Measurements from ENCODE around the gene CEP95.

Gene CEP95

DNA sequence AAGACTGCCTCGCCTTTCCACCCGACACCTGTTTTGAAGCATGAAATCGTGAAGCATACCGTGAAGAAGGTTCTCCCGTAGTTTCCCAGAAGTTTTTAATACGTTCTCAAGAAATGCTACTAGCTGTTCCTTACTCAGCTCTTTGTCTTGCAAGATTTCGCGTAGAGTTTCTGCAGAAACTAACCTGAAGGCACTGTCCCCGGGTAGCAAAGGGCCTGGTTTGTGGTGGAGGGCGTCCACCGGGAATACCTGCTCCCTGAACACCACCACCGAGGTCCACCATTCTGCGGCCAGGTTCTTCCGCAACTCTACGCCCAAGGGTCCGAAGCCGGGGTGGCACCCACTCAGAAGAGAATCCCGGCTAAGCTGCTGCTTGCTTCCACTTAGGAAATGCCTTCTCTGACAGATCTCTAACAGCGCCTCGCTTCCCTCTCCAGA, 10.4 kb upstream of the CEP95 start:
- no peak for DNase-seq (ENCODE audit: low read depth in 1 of 2, low spot score in 1 of 2)

DNA sequence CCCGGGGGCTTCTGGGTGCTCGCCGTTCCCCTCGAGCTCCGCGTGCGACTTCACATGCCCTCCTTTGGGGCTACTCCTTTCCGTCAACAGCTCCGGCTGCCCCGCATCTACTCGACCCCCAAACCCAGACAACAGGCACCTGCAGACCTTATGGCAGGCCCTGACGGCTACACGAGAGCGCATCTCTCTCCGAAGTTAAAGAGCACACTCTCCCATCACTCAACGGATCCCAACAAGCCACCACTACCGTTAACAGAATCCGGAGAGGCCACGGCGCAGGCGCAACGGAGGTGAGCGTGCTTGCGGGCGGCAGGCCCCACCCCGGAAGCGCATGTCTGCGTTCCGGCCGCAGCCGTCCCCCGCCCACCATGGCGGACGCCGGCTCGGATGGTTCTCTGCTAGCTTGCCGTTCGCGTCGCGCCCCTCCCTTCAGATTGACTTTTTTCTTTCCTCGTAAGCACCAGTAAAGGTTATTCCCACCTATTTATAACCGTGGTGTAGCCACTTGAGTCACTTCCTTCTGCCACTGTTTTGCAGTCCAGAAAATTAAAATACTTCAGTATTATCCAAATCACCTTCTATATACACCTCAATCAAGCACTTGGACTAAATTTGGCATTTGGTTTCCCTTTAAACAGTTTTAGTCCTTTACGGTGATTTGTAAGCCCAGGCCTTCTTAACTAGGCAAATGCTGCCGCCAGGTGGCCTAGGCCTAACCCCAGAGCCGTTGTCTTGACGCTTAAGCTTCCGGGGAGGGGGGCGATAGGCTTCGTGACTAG, 9.8 kb upstream of the CEP95 start, which contains the start of gene POLG2:
Gene POLG2, minus strand, starts transcription at position 269 of the 779 bp plus-strand sequence. Its CDS starts 86 bp downstream, at position 183.
- DNase-seq (ENCODE audit: low read depth in 1 of 2, low spot score in 1 of 2): peak; percentile 89 to 93

DNA sequence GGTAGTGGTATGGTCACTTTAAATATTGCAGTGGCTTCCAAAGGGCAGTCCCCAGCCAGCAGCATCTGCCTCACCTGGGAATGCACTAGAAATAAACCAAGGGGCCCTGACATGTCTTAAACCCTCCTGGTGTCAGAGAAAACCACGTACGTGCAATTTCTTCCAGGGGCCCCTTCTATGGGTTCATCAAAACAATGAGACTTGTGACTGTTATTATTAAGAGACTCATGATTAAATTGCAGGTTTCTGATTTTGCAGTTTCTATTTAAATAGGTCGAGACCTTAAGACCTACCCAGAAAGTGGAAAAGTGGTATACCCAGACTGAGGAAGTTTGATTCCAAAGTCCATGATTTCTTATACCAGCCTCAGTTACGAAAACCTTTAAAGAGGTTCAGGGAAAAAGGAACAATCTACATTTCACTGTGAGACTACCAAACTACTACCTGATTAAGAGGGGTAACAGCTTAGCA, 9.2 kb upstream of the CEP95 start:
- peak in 1 of 2 donors; percentile 42 for DNase-seq (ENCODE audit: low read depth in 1 of 2, low spot score in 1 of 2)

DNA sequence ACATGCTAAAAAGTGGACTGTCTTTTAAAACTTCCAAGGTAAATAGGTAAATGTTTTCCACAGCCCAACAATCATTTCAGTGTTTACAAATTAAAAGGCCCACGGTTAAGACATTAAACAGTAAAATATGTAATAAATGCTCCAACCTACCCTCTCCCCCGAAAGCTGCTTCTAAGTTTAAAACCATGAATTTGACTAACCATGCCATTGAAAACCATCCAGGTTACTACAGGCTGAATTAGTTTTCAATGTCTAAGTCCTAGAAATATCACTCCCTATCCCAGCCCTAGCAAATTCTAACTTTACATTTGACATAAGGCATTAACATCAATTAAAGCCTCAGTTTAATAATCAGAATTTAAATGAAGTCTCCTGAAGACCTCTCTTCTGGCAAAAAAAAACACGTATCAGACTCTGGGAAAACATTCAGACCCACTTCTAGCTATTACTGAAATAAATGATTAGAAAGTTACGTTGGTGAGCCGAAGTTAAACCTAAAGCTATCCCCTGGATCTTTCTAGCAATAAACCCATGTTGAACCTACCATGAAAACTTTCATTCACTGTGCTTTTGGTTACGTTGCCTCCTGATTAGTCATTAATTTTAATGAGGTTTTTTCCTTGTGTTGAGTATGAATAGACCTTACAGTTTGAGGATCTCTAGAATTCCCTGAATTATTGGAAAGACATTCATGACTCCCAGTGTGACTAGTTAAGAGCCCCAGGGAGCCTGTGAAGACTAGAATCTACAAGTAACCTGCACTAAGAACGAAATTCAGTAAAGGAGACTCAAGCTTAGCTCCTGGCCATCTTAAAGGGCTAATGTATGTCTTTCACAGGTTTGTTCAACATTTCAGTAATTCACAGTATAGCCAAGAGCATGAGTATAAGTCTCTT, 8.2 kb upstream of the CEP95 start:
- DNase-seq (ENCODE audit: low read depth in 1 of 2, low spot score in 1 of 2): no peak

DNA sequence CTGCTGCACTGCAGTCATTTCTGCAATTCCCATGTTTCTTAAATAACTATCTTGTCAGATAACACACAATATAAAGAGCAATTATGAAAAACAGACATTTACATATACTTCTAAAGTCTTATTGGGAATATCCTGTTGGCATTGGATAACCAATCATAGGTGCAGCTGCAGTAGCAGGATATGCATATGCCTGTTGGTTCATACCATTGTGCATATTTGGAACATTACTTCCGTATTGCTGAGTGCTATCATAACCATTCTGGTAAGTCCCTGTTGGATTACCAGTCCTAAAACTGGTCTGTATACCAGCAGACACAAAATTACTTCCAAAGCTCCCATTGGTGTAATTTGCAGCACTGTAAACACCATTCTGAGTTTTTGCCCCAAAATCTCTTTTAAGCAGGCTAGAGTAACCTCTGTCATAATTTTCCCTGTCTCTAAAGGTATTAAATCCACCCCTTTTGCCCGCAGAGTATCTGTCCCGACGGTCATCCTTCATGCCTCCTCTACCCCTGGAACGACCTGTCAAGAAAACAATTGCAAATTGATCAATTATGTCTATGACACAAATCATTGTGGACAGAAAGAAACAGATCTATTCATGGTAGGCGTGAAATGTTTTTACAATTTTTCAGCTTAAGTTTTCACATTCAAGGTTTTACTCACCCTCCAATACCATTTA, 6.8 kb upstream of the CEP95 start:
- DNase-seq (ENCODE audit: low read depth in 1 of 2, low spot score in 1 of 2): no peak

DNA sequence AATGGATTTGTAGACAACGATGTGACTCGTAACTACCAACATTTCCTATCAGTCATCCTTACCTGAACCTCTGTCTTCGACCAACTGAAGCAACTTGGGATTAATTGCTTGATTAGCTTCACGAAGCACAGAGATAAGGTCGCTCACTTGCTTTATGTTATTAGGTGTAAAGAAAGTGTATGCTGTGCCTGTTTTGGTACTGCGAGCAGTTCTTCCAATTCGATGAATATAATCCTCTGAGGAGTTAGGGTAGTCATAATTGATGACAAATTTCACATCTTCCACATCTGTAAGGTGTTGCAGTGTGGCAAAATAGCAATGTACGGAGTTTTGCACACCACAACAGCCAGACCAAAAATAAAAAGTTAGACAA, 6.3 kb upstream of the CEP95 start:
- no peak for DNase-seq (ENCODE audit: low read depth in 1 of 2, low spot score in 1 of 2)

DNA sequence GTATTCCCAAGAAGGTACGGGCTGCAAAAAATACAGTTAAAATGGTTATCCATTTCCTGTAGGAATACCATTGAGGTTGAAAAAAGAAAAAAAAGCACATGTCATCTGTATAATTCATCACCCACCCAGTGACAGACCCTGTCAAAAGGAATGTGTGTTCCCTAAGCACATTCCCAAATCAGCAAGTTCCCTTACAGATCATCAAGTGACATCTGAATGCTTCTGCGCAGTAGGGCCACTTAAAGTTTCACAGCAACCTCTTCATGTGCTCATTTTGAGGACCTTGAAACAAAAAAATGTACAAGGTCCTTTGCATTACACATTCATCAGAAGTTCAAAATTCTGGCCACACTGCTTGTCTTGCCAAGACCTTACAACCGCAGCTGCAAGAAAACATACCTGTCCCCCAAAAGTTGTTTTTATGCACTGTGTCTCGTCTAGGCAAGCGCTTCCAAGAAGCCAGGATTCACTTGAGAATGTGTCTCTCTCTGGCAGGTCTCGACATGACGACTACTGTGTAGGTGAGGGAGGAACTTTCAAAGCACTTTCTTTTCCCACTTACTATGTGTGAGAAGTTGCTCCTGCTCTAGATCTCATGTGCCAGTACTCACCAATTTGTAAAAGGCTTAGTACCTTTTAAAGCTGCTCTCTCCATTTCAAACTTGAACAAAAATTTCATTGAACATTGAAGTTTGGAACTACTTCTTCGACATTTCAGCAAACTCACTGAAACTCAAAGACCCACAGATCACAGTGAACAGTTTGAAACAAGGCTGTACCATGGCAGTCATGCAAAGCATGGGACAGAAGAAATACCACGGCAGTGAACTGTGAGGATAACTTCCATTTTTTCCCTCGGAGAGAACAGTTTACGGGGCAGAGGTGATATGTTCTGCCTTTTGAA, 5.7 kb upstream of the CEP95 start:
- no peak for DNase-seq (ENCODE audit: low read depth in 1 of 2, low spot score in 1 of 2)

DNA sequence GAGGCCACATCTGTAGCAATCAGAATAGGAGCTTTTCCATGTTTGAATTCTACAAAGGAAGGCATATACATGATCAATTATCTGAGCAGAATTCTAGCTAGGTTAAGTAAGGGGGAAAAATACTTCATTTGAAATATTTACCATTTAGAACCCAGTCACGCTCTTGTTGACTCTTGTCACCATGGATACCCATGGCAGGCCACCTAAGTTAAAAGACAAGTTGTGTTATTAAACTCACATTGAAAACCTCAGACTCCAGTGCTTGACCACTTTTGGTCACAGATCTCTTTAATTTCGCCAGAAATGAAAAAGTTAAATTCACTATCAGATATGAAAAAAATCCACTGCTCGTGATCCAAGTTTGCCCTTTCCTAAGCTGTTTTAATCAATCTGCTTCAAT, 4.8 kb upstream of the CEP95 start:
- no peak for DNase-seq (ENCODE audit: low read depth in 1 of 2, low spot score in 1 of 2)

DNA sequence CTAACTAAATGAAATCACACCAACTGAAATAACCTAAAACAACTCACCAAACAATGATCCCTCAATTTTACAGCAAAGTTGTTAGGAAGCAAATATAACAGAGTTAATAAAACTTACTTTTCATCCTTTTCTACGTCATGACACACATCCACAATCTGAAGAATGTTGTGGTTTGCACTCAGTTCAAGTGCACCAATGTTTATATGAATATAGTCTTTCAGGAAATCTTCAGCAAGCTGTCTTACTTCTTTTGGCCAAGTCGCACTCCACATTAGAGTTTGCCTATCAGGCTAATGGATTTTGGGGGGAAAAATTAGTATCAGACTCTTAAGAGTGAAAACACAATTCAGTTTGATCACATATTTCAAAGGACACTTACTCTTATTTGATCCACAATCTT, 4.0 kb upstream of the CEP95 start:
- DNase-seq (ENCODE audit: low read depth in 1 of 2, low spot score in 1 of 2): no peak

DNA sequence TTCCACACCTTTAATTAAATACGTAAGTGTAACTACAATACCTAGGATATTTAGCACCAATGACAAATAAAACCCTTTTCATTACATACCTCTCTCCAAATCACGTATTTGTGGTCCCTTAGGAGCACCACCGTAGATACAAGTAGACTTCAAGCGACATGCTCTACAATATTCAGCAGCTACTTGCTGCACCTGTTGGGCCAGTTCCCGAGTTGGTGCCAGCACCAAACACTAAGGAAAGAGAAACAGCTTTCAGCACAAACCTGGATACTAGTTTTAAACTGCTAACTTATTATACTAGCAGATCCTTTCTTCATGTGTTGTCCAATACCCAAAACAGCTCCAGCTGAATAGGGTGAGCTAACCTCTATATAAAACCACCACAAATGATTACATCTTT, 3.4 kb upstream of the CEP95 start:
- DNase-seq (ENCODE audit: low read depth in 1 of 2, low spot score in 1 of 2): no peak

DNA sequence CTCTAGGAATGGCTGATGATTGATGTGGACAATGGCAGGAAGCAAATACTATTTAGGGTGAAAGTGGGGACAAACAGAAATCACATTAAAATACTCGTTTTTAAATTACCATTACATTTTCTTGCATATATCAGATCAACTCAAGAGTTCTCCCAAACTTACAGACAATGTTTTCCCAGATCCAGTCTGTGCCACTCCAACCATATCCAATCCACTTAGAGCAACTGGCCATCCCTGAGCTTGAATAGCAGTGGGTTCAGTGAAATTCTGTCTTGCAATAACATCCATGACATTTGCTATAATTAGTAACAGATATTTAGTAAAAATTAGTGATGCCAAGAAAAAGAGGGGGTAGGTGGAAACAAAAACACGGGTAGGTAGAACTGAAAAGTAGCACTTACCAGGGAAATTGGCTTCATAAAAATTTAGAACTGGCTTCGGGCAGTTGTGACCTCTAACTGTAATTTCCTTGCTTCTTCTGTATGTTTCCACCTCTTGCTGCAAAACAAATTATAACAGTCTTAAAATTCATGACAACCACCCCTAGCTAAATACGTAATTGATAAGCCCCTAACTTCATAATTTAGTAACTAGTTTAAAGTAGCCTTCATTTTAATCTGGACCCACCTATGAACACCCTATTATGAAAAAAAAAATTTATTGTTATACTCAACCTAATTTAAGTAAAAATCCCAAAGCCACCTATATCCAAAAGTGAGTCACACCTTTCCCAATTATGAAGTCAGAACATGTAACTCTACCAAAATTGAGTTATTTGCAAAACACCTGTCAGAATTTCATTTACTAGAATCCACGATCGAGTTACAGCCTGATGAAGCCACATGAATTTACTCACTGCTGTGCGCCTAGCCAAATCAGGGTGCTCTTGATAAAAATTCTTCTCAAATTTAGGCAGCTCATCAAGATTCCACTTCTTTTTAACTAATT, 2.7 kb upstream of the CEP95 start:
- no peak for DNase-seq (ENCODE audit: low read depth in 1 of 2, low spot score in 1 of 2)

DNA sequence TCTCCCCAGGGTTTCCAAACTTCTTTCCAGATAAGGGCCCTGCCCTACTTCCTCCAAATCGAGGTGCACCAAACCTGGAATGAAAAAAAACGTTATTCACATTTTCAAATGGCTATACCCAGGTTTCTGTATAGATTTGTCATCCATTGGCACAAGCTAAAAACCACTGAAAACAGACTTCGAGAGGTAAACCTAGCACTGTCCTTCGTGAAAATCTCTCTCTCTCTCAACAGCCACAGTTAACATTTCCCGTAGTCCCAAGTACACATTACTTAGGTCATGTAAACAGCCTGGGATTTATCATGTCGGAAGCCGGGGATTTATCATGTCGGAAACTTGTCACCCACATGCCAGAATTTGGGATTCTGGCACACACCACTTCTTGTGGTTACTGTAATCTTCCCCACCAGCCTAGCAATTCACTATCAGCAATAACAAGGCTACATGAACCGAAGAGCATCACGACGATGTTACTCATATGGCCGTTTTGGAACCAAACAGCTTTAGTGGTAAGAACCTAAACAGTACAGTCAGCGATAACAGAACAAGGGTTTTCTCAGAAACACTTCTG, 1.9 kb upstream of the CEP95 start:
- DNase-seq (ENCODE audit: low read depth in 1 of 2, low spot score in 1 of 2): no peak

DNA sequence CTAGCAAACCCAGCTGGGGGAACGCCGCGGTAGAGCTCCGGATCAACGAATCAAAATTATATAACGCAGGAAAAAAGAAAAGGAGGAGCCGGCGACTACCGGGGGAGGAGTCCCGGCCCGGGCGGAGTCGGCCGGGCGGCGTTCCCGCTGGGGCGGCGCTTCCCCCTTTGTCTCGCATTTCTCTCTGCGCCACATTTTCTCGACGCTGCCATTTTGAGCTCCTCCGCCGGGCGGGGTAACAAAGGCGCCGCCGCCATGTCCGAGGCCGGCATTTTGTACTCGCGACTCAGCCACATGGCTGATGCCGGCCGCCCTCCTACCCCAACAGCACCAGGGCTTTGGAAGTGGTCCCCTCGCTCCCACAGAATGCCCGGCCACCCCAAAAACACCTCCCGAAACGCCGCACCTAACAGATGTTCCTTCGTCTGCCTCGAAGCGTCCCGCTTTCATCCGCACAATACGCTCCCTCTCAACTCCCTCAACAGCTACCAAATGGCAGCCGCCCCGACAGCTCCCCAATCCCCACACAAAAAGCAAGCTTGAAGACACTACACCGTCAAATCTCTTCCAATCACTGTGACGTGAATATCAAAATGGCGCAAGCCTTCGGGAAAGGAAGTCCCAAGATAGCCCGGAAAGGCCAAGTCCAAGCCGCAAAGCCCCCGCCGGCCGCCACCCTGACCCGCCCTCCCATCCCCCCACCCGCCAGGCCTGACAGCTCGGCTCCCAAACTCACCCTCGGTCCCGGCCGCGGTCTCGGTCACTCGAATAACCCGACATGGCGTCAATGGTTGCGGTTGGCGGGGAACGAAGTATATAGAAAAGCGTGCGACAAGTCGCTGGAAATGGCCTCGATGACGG, 1.2 kb upstream of the CEP95 start:
- peak; percentile 63 to 77 for DNase-seq (ENCODE audit: low read depth in 1 of 2, low spot score in 1 of 2)

DNA sequence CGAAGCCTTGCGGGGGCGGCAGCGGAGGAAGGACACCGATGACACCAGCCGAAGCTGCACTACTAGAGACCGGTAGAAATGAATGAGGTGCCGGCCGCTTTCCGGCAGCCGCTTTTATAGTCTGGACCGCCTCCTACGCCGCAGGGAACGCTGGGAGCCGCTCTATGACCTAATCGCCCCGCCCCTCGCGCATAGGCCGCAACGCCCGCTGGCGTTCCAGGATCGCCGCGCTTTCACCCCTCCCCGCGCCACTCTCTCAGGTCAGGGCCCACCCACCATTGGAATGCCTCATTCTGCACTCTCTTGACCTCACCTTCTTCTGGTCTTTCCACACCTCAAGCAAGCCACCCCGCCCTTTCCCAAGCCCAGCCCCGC, 589 bp upstream of the CEP95 start, which contains the start of gene DDX5:
Gene DDX5, minus strand, starts transcription at position 89 of the 375 bp plus-strand sequence. CDS start 170 bp downstream, outside the sequence.
- peak; percentile 96 to 97 for DNase-seq (ENCODE audit: low read depth in 1 of 2, low spot score in 1 of 2)

DNA sequence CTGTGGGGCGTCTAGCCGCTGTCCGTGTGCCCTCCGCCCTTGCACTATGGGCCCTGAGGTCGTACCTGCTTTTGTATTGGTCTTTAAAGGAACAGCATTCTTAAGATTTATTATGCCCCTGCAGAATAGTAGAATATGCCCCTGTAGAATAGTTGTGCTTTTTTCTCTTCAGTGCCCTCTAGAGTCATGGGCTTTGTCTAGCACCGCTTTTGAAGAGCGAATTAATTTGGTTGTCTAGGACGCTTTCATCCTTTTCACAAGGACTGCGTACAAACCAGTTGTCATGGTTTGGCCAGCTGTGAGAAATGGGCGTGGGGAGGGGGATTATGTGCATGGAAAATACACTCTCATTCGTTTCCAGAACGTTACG, 621 bp downstream of the CEP95 start:
- DNase-seq (ENCODE audit: low read depth in 1 of 2, low spot score in 1 of 2): peak in 1 of 2 donors; percentile 35

DNA sequence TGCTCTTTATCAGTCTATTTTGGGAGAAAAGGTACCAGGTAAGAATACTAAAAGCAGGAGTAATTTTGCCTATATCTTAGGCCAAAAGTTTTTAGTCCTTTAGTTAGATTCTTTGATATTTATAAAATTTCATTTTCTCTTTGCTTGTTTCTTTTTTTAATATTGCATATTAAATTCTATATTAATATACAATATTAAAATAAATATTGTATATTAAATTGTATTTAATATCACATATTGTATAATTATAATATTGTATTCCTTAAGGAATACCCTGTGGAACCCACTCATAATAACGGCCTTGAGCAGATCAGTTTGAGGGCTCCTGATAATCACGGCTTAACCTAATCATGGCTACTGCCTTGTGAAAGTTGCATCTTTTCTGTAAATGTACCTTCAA, 1.9 kb downstream of the CEP95 start:
- DNase-seq (ENCODE audit: low read depth in 1 of 2, low spot score in 1 of 2): no peak

DNA sequence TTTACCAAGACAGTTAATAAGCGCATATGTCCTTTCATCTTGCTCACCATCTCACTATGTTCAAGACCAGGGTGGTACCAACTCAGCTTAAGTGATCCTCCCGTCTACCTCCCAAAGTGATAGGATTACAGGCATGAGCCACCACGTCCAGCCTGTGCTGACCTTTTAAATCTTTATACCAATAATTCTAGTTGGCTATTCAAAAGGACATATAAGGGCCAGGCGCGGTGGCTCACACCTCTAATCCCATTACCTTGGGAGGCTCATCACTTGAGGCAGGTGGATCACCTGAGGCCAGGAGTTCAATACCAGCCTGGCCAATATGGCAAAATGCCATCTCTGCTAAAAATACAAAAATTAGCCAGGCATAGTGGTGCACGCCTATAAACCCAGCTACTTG, 2.4 kb downstream of the CEP95 start:
- no peak for DNase-seq (ENCODE audit: low read depth in 1 of 2, low spot score in 1 of 2)

DNA sequence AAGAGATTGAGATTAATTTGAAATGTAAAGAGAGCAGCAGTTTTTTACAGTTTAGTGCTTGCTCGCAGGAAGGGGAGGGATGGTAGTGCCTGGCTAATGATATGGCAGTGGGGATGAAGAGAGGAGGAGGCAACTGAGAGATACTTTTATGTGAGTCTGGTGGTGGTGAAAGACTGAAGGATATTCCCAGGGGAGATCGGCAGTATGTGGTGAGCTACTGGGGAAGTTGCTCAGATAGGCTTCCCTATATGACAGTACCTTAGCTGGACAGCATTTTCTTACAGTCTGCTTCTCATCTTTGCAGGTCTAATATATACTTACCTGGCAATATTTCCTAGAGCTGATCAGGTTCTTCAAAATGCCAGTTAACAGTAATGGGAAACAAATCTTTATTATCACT, 8.6 kb downstream of the CEP95 start:
- DNase-seq (ENCODE audit: low read depth in 1 of 2, low spot score in 1 of 2): no peak

Measured in activated CD4-positive, alpha-beta T cell treated with anti-CD3 and anti-CD28 coated beads, Interleukin-2, amount 50 U/mL, for 24 hours (primary cell).